ENCODE results near the gene RYR2. TPM values are rescaled to one million over a fixed set of nuclear protein-coding genes. Genes with fewer than 3 reads are reported as not detected.

RYR2 gene
- total and polyA plus RNA-seq, 2 of the 8 experiments (the other 6 are each of a cell fraction or from before 2014, with no cell fraction given) = 1.3 to 4.4 TPM

DNA sequence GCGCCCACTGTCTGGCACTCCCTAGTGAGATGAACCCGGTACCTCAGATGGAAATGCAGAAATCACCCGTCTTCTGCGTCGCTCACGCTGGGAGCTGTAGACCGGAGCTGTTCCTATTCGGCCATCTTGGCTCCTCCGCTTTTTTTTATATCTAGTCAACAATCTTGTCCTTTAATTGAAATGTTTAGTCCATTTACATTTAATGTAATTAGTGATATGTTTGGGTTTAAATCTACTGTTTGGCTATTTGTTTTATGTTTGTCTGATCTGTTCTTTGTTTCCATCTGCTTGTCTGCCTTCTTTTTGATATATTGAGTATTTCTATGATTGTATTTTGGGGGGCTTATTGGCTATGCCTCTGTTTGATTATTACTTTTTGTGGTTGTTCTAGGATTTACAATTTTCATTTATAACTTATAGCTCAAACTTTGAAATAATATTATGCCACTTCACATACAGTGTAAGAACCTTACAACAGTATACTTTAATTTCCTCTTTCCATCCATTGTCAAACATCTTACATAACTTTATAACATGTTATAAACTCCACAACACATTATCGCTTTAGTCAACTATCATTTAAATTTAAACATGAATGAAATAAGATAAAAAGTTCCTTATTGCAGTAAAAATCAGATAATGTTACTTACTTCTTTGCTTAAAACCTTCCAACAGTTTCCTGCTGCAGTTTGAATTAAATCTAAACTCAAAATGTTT lies 16.5 kb upstream of the RYR2 start:
- ChIA-PET POLR2A (ENCODE audit: partially characterized antibody) (interaction anchor here (1.0 kb wide), 1 partner anchor 8 kb away, joined by 3 read pairs; no protein-coding TSS in a partner anchor), CTCF (ENCODE audit: partially characterized antibody) (interaction anchor here (0.6 to 1.0 kb wide), 2 partner anchors 9 to 264 kb away, joined by 3 to 4 read pairs; no protein-coding TSS in a partner anchor)
- Histone ChIP-seq H3K79me2 (ENCODE audit: control insufficient read depth in 1 of 2, insufficient read depth in 2 of 2, low read length in 2 of 2) (no peaks in the 10 kb centered on the region), H2BK20ac (ENCODE audit: low read length) (no peak overlapping the region), H2AFZ (ENCODE audit: low read length) (no peak overlapping the region), H3K4me1 (replicated peaks in 1 of 4; ENCODE audit: control insufficient read depth in 3 of 4, insufficient read depth in 4 of 4, low read length in 3 of 4) (no peaks in the 10 kb centered on the region), H3K9ac (replicated peaks in 1 of 4; ENCODE audit: extremely low read depth in 1 of 4, low read depth in 3 of 4, low read length in 3 of 4) (no peak overlapping the region), H3K18ac (ENCODE audit: extremely low read depth, low read length) (no peak overlapping the region), H2BK5ac (ENCODE audit: low read depth, low read length) (no peak overlapping the region), H3K23me2 (ENCODE audit: low read depth, low read length) (no peaks in the 10 kb centered on the region), H3K27me3 (replicated peaks in 1 of 4; ENCODE audit: control insufficient read depth in 3 of 4, extremely low read depth in 1 of 4, insufficient read depth in 3 of 4, low read length in 3 of 4) (no peaks in the 10 kb centered on the region), H3K4me2 (ENCODE audit: insufficient read depth in 1 of 2, low read depth in 2 of 2, low read length in 2 of 2) (no peak overlapping the region), H3K4me3 (ENCODE audit: extremely low read depth in 1 of 4, insufficient read depth in 2 of 4, low read depth in 3 of 4, low read length in 4 of 4) (no peak overlapping the region), H4K5ac (ENCODE audit: insufficient read length, low read depth, low read length) (no peak overlapping the region), H2BK15ac (ENCODE audit: low read length) (no peak overlapping the region), H3K4ac (replicated peaks; ENCODE audit: insufficient read length, low read depth, low read length) (no peak overlapping the region), H4K20me1 (replicated peaks in 1 of 2; ENCODE audit: control insufficient read depth in 1 of 2, insufficient read depth in 2 of 2, low read length in 2 of 2) (no peaks in the 10 kb centered on the region), H3K9me3 (ENCODE audit: insufficient read depth in 2 of 2, low read depth in 1 of 2, low read length in 1 of 2) (peaks cover 0 to 8% of the 10 kb centered on the region in 2 experiments; a peak in 3 of 4 replicates), H3K56ac (replicated peaks; ENCODE audit: insufficient read length, low read depth, low read length) (no peak overlapping the region), H2AK5ac (ENCODE audit: low read depth, low read length) (no peak overlapping the region), H3K79me1 (ENCODE audit: low read depth, low read length) (no peaks in the 10 kb centered on the region), H3K27ac (ENCODE audit: low read depth, low read length) (no peak overlapping the region), H3K23ac (ENCODE audit: insufficient read length) (no peak overlapping the region), H4K91ac (replicated peaks; ENCODE audit: insufficient read length, low read length) (no peak overlapping the region), H2BK120ac (replicated peaks; ENCODE audit: low read depth, low read length) (no peak overlapping the region), H2BK12ac (ENCODE audit: low read depth, low read length) (no peak overlapping the region), H3K36me3 (ENCODE audit: control insufficient read depth in 2 of 4, insufficient read depth in 4 of 4, low read length in 3 of 4) (no peaks in the 10 kb centered on the region; a peak in 1 of 8 replicates), H3K14ac (ENCODE audit: insufficient read length) (no peak overlapping the region), H4K8ac (ENCODE audit: extremely low read depth, insufficient read depth, low read length) (no peak overlapping the region)
- no peak for DNase-seq (ENCODE audit: low read depth in 1 of 2, low spot score in 2 of 2)
- no peak for TF ChIP-seq CHD2 (IDR thresholded peaks at IDR 0.05; ENCODE audit: low read length)
- TF ChIP-seq EGR1 (IDR thresholded peaks at IDR 0.05; ENCODE audit: borderline replicate concordance, low read depth, low read length) = no peak
- FAIRE-seq = no peak
- WGBS, 2 experiments (ENCODE audit: extremely low coverage in 1 of 2, insufficient coverage in 1 of 2, insufficient read length in 1 of 2, insufficient replicate concordance in 2 of 2, low coverage in 1 of 2, low lambda C conversion rate in 2 of 2, missing lambda C conversion rate in 1 of 2) = 97 to 100% methylated on average over 1 to 8 of the region's 10 CpGs
